Effector memory CD4-positive, alpha-beta T cell (primary cell): ENCODE data around the gene AASDH.
A peak's percentile ranks its signal among the peaks of the same experiment; 100 is the strongest.

ENCODE experiments used
- DNase-seq, 3 donors: peaks; one replicate each; pipeline ENCODE4 v3.0.0-alpha.2; 2020
- H3K27ac ChIP-seq: 2 replicates; pipeline ENCODE4 v1.7.0; 2013; ENCODE audit warnings: mild to moderate bottlenecking, low read length, moderate library complexity; ENCODE audit not compliant: insufficient read depth, poor library complexity, severe bottlenecking
- H3K27me3 ChIP-seq: replicated peaks from 2 replicates; pipeline ENCODE4 v1.7.0; 2013; ENCODE audit warnings: mild to moderate bottlenecking, low read length; ENCODE audit not compliant: insufficient read depth, control insufficient read depth, poor library complexity, severe bottlenecking
- H3K36me3 ChIP-seq: 2 replicates; pipeline ENCODE4 v1.7.0; 2013; ENCODE audit warnings: mild to moderate bottlenecking, low read length, moderate library complexity; ENCODE audit not compliant: control insufficient read depth, insufficient read depth
- H3K4me1 ChIP-seq: 2 replicates; pipeline ENCODE4 v1.7.0; 2013; ENCODE audit warnings: low read length, mild to moderate bottlenecking; ENCODE audit not compliant: control insufficient read depth, insufficient read depth, poor library complexity, severe bottlenecking
- H3K4me3 ChIP-seq: 2 replicates; pipeline ENCODE4 v1.7.0; 2013; ENCODE audit warnings: low read length, low read depth, mild to moderate bottlenecking; ENCODE audit not compliant: insufficient read depth, poor library complexity, severe bottlenecking
- H3K9me3 ChIP-seq: 2 replicates; pipeline ENCODE4 v1.7.0; 2013; ENCODE audit warnings: mild to moderate bottlenecking, low read length, moderate library complexity; ENCODE audit not compliant: control insufficient read depth

The AASDH gene

DNA sequence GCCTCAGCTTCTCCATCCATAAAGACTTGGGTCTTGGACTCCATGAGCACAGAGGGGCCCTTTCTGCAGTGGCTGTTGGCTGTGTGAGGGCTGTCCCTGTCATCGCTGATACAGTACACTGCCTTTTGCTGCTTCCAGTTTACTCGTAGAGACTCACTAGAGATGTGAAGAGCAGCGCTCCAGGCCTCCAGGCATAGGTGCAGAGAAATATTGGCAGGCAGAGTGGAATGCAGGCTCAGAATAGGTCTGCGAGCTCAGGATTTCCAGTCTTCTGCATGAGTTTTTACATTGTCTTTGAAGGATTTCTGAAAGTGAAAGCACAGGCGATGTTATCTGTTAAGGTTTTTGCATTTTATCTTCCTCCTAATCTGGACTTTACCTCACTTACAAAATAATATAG is 97.4 kb downstream of the AASDH start:
- Histone ChIP-seq H3K27me3 (no peaks in the 10 kb centered on the region), H3K36me3 (no peaks in the 10 kb centered on the region), H3K9me3 (no peaks in the 10 kb centered on the region), H3K27ac (no peak overlapping the region), H3K4me3 (peak overlapping the region; percentile 30), H3K4me1 (no peaks in the 10 kb centered on the region)
- DNase-seq: no peak

DNA sequence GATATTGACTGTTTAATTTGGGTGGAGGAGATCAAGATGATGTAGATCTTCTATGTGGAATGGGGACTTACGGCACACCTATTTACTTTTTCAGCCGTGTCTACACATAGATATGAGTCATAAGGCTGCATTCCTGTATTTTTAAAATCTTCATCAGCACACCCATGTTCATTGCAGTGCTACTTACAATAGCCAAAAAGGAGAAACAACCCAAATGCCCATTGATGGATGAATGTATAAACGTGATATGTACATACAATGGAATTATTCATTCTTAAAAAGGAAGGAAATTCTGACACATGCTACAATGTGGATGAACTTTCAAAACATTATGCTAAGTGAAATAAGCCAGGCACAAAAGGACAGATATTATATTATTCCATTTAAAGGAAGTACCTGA is 98.6 kb downstream of the AASDH start:
- Histone ChIP-seq H3K4me1 (no peaks in the 10 kb centered on the region), H3K4me3 (no peak overlapping the region), H3K27me3 (no peaks in the 10 kb centered on the region), H3K9me3 (no peaks in the 10 kb centered on the region), H3K27ac (no peak overlapping the region), H3K36me3 (no peaks in the 10 kb centered on the region)
- no peak for DNase-seq
